Measurements from ENCODE around the gene CD96. TPM values are rescaled to one million over a fixed set of nuclear protein-coding genes. Genes with fewer than 3 reads are reported as not detected.

Gene CD96
- total RNA-seq, 1 experiment from 2014 or later, result not detected

DNA sequence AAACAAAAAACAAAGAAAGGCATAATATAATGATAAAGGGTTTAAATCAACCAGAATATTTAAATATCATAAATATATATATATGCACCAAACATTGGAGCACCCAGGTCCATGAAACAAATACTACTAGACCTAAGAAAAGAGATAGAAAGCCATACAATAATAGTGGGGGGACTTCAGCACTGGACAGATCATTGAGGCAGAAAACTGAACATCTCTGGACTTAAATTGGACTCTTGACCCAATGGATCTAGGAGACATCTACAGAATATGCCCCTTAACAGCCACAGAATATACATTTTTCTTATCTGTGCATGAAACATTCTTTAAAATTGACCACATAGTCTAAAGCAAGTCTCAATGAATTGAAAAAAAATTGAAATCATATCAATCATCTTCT is 48.7 kb upstream of the CD96 start:
- Histone ChIP-seq H4K5ac (ENCODE audit: insufficient read length, low read depth, low read length) (no peak overlapping the region), H3T11ph (ENCODE audit: low read length) (no peak overlapping the region), H2BK20ac (ENCODE audit: low read depth, low read length, poor library complexity, severe bottlenecking) (no peak overlapping the region), H3K56ac (ENCODE audit: insufficient read length, low read depth, low read length) (no peak overlapping the region), H3K9ac (ENCODE audit: extremely low read depth, insufficient read length, low read length) (no peak overlapping the region), H3K18ac (ENCODE audit: insufficient read length, low read depth, low read length) (no peak overlapping the region), H4K8ac (replicated peaks; ENCODE audit: insufficient read length, low read depth, low read length) (no peak overlapping the region), H4K91ac (ENCODE audit: insufficient read length, low read depth, low read length) (no peak overlapping the region), H3K79me2 (ENCODE audit: insufficient read depth, low read length) (no peaks in the 10 kb centered on the region), H3K27ac (ENCODE audit: insufficient read length, low read depth, low read length) (no peak overlapping the region), H3K79me1 (ENCODE audit: insufficient read depth, low read depth, low read length, poor library complexity, severe bottlenecking) (no peaks in the 10 kb centered on the region), H3K4me2 (ENCODE audit: insufficient read depth, insufficient read length, low read length) (no peak overlapping the region), H2AFZ (ENCODE audit: low read length) (no peak overlapping the region), H2BK120ac (ENCODE audit: low read depth, low read length, poor library complexity, severe bottlenecking) (no peak overlapping the region), H3K9me3 (ENCODE audit: control insufficient read depth, low read depth, low read length) (no peaks in the 10 kb centered on the region), H3K4ac (ENCODE audit: low read depth, low read length) (no peak overlapping the region), H4K20me1 (ENCODE audit: control insufficient read depth, insufficient read depth, insufficient read length) (no peaks in the 10 kb centered on the region), H3K23ac (ENCODE audit: insufficient read length, low read depth, low read length) (no peak overlapping the region), H3K14ac (ENCODE audit: insufficient read depth, low read length) (no peak overlapping the region), H3K4me1 (ENCODE audit: insufficient read depth, low read length) (no peaks in the 10 kb centered on the region), H3K27me3 (ENCODE audit: insufficient read depth, low read length) (no peaks in the 10 kb centered on the region), H2AK5ac (ENCODE audit: insufficient read length, low read length) (no peak overlapping the region), H3K23me2 (ENCODE audit: insufficient read length, low read depth, low read length, poor library complexity, severe bottlenecking) (no peaks in the 10 kb centered on the region), H2BK15ac (ENCODE audit: low read depth, low read length) (no peak overlapping the region), H2BK12ac (ENCODE audit: insufficient read length, low read depth, low read length) (no peak overlapping the region), H2BK5ac (ENCODE audit: insufficient read length, low read length) (no peak overlapping the region)
- peaks cover 0 to 2% of the 10 kb centered on the region in 2 experiments; a peak in 2 of 5 replicates for H3K9me3 Mint-ChIP-seq
- TF ChIP-seq CTCF (conservative IDR thresholded peaks at IDR 0.05), result no peak
- H3K27me3 Mint-ChIP-seq (ENCODE audit: low read depth), result no peaks in the 10 kb centered on the region
- H3K27ac Mint-ChIP-seq, result no peak overlapping the region
- H3K4me1 Mint-ChIP-seq, result peaks cover 5 to 9% of the 10 kb centered on the region in 2 experiments; a peak in 3 of 4 replicates
- peaks cover 0 to 2% (median 0%) of the 10 kb centered on the region in 3 experiments; a peak in 2 of 7 replicates for H3K36me3 Mint-ChIP-seq (ENCODE audit: insufficient read depth in 1 of 3, low read depth in 3 of 3)
- DNase-seq, result no peak
- H3K4me3 Mint-ChIP-seq, result no peak overlapping the region
